NCI-H1092 (cell line): ENCODE measurements around the gene AMPH.
A peak's percentile ranks its signal among the peaks of the same experiment; 100 is the strongest.

Source experiments
- DNase-seq: peaks from one replicate; lab custom pipeline; 2025; lab: John Stamatoyannopoulos, UW

AMPH gene

DNA sequence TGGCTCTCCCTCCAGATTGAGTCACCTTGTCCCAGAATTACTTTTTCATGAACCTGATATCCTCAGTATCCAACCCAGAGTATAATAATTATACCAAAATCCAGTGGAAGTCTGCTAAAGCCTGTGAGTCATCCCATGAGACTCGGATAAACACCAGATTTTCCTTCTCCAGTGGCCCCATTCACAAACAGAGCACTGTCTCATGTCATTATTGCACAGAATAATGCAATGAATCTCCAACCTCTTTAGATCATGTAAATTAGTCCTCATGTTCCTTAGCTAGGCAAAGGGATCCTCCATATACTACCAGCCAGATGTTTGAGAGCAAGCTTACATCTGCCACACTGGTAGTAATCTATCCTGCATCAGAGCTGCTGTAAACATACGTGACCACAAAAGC is 89.0 kb downstream of the AMPH start:
- DNase-seq = no peak

DNA sequence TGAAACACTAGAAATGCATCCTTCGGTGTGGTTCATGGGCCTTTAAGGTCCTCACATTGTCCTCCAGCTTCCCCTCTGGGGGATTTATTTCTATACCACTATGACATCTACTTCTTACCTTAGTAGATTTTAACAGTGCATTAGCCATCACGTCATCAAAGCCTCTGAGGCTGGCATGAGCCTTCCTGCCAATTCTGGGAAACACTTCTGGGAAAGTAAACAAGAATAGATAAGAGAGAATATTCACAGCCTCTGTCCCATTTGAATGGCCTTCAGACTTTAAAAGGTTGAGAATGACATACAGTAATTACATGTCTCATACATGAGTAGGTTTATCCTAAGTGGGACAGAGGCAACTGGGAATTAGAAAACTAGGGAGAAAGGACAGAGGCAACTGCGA is 89.7 kb downstream of the AMPH start:
- peak; percentile 46 for DNase-seq

DNA sequence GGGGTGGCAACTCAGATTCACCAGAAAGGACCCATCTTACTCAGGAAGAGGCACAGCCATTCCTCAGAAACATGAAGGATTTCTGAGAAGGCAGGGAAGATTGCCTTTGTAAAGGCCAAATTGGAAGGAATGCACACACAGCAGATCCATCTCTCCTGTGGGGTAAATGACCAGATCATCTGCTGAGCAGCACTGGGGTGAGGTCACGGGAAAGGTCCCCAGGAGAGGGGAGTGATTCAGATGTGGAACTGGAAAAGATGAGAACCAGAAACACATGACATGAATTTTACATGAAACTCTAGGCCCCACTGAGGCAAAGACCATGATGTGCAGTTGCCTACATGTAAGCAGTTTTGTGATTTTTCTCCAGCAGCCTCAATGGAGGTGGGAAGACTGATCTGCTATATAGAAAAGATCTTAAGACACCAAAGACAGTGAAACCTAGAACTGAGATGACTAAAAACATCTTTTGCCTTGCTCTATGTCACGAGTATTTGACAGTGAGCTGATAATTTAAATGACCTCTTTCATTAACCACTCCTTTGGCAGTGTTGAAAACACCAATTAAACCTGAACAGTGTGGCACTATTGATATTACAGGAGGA is 91.6 kb downstream of the AMPH start:
- DNase-seq = no peak

DNA sequence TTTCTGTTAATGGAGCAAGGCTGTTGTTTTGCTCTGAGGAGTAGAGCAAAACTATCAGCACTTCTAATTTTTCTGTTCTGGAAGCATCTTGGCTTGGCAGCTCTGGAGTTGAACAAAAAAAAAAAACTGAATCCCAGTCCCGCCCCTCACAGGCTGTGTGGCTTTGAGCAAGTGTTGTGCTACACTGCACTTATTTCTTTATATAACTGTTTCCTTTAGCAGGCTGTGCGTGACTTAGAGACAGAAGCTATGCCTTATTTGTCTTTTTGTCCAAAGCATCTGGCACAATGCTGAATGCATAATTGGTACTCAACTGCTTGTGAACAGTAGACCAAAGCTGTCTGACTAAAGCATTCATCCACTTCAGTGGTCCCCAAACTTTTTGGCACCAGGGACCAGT is 96.1 kb downstream of the AMPH start:
- DNase-seq = no peak

DNA sequence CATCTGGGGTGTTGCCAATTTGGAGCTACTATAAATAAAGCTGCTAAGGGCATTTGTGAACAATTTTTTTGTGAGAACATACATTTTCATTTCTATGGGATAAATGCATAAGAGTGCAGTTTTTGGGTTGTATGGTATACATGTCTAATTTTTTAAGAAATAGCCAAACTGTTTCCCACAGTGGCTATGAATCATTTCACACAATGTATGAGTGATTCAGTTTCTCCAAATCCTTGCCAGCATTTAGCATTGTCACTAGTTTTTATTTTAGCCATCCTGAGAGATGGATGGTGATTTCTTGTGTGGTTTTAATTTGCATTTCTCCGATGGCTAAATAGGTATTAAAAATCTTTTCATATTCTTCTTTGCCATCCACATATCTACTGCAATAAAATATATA is 105.3 kb downstream of the AMPH start:
- DNase-seq = no peak

DNA sequence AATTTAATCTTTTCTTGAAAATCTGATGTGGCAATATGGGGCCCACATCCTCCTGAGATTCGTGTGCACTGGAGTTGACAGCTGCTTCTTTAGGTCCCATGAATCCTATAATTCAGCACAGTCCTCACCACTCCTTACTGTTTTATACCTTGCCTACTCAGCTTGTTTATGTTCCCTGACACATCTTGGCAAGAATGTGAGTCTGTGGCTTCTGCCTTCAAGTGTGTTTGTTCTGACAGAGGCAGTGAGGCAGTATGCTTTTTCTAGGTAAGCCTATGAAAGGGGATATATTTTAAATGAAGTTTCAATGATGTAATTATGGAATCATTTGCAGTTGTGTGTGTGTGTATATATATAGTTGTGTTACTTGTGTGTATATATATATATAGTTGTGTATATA is 106.4 kb downstream of the AMPH start:
- no peak for DNase-seq

DNA sequence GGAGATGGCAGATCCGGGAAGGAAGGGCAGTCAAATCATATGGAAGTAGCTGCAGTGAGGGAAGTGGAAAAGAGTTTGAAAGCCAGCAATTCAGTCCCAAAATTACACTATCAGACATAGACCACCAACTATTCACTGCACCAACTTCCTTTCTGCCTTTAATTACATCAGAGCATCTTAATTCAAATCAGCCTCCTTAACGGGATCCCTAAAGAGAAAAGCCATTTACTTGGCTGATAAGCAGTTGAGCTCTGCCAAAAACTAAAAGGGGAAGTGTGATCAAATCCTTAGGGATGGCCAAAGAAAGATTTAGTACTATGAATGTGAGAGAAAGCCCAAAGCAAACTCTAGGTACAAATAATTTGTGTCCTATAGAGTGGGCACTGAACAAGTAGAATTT is 110.4 kb downstream of the AMPH start:
- no peak for DNase-seq

DNA sequence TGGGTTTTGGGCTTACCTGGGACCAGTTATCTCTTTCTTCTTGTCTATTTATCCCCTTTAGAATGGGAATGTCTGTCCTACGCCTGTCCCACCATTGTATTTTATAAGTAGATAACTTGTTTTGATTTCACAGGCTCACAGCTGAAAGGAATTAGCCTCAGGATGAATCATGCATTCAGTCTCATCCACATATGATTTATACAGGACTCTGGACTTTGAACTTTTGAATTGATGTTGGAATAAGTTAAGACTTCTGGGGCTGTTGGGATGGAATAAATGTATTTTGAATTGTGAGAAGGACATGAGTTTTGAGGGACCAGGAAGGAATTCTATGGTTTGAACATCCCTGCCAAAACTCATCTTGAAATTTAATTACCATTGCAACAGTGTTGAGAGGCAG is 112.6 kb downstream of the AMPH start:
- DNase-seq = no peak

DNA sequence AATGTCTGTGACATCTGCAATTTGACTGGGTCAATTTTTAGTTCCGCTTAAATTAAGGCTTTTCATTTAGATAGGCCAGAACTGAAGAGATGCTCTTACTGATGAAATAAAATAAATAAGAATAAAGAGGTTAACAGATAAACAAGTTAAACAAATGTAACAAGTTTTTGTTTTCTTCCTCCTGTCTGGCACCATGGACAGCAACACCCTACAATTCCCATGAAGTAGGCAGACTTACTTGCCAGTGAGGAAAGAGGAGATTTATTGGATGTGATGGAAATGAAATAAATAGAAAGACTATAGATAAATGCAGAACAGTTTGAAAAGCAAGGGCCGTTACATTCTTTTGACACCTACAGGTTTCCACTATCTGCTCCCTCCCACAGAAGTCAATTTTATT is 118.5 kb downstream of the AMPH start:
- no peak for DNase-seq

DNA sequence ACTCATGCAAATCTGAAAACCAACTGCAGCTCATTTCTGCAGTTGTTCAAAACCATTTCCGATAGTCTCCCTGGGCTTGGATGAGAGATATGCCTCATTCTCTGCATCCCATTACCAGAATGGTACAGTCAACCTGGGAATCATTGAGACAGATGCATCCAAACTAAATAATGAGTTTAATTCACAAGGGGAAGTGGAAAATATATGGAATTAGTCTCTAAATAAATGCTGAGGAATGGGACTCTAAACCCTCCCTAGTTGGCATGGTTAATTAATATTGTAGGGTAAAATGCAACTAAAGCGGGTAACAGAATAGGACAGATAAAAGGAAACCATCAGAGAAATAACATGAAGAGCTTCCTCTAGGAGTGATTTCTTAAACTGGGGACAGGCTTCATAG is 118.9 kb downstream of the AMPH start:
- no peak for DNase-seq

DNA sequence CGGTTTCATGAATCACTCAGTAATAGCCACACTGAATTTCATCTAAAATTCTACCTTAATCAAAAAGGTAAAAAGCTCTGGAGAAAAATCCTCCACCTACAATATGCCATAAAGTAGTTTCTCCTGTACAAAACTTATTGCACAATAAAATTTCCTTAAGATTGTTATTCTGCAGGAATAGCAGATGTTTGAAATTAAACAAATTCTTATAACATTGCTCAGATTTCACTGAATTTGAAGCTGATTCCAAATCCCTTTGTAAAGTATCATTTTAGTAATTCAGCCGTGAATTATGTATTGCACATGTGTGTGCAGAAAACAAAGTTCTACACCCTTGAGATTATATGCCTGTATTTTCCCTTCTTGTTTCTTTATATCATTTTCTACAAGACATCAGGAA is 123.8 kb downstream of the AMPH start:
- DNase-seq = no peak

DNA sequence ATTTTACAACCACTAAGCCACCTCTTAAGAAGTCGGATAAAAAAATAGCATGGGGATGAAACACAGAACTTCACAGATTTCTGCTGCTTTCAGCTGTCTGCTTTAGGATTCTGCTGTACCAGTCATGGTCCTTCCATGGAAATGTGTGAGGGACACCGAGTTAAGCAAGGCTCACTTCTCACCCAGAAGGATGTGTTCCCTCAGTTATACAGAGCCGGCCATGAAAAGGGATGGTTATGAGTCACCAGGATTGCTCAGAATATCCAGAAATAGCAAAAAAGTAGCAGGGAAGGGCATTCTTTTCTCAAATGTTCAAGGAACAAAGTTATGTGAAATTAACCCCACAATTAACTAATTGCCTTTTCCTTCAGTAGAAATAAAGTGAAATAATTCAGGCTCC is 124.4 kb downstream of the AMPH start:
- no peak for DNase-seq

DNA sequence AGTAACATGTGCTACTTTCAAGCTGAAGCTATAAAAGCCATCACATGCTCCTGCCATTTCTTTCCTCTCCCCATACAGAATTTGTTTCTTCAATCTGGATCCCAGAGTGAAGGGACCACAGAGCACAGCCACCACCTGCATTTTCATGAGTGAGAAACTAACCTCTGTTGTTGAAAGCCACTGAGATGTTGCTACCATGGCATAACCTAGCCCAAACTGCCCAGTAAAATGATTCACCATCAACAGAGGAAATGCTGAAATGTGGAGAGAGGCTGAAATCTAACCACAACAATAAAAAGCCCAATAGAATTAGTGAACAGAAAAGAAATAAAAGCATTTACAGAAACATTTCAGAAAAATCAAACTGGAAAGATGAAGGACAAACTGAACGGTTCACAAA is 125.2 kb downstream of the AMPH start:
- no peak for DNase-seq

DNA sequence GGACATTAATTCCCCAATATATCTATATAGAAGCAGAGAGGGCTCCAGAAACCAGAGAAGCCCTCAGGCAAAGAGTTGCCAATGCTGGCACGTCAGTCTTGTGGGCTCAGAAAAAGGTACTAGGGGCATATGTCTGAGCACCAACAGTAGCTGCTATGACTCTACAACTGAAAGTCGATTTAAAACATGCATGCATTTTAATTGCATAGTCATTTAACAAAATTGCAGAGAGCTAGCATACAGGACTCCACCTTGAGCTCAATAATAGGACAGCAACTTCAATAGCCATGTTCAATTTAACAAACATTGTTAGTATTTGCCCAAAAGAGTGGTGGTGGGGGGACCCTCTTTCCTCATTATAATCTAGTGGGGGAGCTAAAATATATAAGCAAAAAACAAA is 126.5 kb downstream of the AMPH start:
- no peak for DNase-seq

DNA sequence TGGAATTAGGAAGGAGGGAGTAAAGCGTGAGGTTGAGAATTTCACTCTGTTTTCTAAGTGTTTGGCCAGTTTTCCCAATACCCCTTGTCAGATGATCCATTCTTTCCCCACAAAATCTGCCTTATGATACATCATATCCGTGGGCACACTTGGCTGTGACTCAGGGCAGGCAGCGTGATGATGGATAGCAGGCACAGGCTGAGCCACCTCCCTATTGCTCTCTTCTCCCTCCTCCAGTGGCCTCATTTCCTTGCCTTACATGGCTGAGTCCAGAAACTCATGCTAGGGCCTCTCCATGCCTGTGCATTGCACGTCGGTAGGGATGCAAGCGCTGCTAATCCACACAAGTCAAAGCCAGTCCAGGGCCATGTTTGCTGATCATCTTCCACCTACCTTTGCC is 128.3 kb downstream of the AMPH start:
- DNase-seq = no peak

DNA sequence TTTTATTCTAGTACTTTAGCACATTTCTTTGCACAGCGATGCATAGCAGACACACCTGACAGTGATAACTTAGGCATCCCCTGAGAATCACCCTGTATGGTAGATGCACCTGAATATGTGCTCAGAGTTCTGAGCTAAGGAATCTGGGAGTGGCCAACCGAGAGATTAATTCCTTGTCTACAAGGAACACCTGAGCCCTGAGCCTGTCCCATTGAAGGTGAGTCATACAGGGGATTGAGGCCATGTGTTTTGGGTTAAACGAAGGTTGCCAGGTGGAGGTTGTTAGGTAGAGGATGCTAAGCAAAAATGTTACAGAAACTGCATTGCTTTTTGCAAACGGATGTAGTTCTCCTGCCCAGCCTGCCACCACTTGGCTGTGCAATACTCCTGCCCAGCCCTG is 128.9 kb downstream of the AMPH start:
- DNase-seq = no peak

DNA sequence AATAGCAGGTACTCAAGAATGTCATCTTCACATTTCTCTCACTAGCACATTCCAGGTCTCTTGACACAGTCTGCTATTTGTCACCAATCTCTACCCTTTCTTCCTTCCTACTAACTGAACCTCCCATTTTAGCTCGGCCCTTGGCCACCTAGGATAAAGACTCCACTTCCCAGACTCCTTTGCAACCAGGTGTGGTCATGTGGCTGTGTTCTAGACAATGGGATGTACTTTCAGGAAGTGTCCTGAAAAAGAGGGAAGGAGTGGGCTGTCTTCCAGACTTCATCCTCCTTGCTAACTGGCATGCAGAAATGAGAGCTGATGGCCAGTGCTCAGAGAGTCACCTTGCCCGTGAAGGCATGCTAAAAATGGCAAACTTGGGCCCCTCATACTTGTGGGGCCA is 139.2 kb downstream of the AMPH start:
- DNase-seq = no peak

DNA sequence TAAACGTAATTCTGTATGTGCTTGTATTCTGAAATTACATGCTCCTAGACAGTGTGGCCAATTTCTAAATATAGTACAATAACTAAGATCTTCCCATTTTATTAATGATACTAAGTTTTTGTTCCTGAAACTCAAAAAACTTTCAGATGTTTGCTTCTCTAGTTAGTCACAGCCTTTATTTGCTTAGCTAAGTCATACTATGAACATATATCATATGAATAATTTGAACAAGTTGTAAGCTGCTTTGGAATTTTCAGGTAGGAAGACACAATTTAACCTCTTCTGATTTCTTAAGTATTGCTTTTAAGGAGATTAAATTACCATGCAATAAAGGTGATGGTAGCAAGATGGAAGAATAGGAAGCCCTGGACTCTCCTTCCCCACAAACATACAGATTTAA is 148.7 kb downstream of the AMPH start:
- DNase-seq = no peak

DNA sequence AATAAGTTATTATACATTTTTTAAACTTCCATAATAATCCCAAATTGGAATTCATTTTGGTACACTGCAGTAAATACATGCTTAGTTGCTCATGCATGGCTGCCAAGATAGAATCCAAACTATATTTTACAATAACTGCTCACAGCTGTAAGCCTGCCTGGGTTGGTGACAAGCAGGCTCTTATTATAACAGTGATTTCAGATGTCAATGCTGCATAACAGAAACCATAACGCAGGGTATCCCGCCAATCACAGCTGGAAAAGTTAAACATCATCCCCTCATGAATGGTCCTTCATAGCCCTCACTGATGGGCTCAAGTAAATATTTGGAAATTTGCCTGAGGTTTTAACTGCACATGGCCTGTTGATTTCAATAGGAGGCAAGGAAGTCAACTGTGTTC is 149.8 kb downstream of the AMPH start:
- DNase-seq = peak; percentile 81

DNA sequence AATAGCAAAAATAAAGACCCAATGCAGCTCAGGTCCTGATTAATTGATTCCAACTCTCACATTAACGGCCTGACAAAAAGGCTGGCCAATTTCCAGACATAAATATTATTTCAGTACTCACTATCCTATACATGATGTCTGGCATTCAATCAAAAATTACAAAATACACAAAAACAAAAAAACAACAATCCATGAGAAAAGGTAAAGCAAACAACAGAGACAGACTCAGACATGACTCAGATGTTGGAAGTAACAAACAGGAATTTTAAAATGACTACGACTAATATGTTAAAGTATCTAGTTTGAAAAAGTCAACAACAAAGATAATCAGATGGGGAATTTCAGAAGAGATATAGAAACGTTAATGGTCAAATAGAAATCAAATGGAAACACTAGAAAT is 152.8 kb downstream of the AMPH start:
- DNase-seq = no peak

DNA sequence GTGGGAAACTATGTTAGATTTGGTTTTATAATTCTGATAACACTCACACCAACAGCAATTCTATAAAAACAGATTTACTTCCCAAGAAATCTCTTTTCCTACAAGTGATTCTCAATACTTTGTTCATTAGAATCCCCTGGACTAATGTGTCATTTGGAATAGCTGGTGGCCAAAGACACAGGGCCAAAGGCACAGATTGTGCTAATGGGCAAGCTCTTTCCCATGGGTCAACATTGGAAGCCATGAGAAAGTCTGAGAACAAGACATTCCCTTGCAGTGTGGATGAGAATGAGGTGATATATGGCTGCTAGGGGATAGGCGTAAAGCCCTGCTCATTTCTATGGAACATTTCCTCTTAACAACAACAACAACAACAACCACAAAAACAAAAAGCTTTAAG is 153.8 kb downstream of the AMPH start:
- no peak for DNase-seq

DNA sequence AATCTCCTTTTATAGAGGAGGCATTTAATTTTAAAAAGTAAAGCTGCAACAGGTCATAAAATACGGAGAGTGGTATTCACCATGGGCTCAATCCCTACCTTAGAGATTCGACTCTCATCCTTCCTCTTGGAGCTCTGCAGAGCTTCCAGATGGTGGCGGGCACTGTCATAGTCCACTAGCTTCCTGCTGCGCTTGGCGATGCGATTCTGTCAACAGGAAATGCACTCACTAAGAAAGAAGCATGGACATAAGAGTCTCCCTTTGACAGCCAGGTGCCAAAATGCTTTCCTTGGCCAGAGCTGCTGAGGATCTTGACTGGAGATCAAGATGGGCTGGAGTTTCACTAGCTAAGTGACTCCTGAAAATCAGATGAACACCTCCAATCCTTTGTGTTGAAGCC is 154.4 kb downstream of the AMPH start:
- DNase-seq = no peak

DNA sequence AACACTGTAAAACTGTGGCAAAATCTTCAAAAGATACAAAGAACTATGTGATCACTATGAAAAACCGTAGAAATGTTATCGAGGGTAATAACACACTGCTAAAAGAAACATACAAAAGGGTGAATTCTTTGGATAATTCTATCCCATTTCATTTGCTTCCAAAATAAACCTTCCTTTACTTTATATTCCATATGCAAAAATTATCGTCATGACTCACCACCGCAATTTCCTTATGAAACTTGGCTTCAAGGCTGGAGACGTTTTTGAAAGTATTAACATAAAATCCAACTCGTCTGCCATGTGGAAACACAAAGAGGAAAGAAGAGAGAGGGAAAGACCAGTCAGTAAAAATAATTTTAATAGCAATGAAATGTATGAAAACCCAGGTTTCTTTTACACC is 165.2 kb downstream of the AMPH start:
- DNase-seq = no peak

DNA sequence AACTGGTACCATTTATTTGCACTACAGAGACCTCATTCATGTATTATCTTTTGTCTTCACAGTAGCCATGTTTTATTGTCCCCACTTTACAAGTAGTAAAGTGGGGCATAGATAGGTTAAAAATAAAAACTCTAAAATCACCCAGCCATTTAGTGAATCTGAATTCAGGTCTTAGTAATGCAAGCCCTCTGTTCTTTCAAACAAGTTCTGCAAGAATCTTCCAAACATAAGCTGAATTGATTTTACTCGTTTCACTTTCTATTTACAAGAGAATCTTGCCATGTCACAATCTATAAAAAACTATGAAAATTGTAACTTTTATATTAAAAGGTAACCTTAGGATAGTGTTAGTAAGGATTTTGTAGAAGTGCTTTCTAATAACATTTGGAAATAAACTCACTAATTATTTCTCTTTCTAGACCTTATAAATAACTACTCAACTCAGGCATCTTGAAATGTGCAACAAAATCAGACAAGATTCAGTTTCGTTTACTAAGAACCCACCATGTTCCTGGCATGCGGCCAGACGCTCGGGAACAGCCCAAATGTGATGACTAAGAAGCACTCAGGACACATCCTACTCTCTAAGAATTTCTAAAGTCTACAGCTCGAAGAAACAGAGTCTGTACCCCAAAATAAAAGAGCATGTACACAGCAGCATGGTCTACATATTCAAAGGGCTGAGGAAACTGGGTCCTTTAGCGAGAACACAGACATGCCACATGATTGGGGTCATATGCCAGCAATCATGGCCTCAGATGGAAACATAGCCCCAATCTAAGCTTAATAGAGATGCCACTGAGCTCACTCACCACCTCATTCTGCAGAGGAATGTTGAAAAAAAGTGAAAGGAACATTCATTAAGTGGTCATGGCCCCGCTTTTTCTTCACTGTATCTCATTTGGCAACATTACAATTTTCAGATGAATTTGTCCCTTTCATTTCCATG is 167.6 kb downstream of the AMPH start:
- no peak for DNase-seq
